A673 (cell line): ENCODE results near the gene TMEM131L. TPM values are rescaled to one million over a fixed set of nuclear protein-coding genes. Genes with fewer than 3 reads are reported as not detected.
A peak's percentile ranks its signal among the peaks of the same experiment; 100 is the strongest.

Source experiments
- BruUV-seq: library from RNA; stranded (reverse); fragments of 400-500 nt; replicated peaks from 2 replicates; lab custom pipeline; 2021; lab: Mats Ljungman, UMichigan
- CTCF ChIA-PET: fragments of 300-600 bp; sonication (Branson Sonifier 250); formaldehyde crosslinking; loops from one replicate; lab custom pipeline; 2022; ENCODE audit warnings: antibody characterized with exemption; lab: Charles Lee
- POLR2A ChIA-PET: fragments of 300-600 bp; sonication (Branson Sonifier 250); formaldehyde crosslinking; loops from one replicate; lab custom pipeline; 2022; ENCODE audit warnings: antibody characterized with exemption; ENCODE audit not compliant: low non-redundant PET; lab: Charles Lee
- DNase-seq: peaks from one replicate; pipeline ENCODE4 v3.0.0-alpha.2; 2015; ENCODE audit warnings: low spot score
- H3K27ac ChIP-seq: fragments of 200-600 bp; sonication (generic); 2 replicates; pipeline ENCODE4 v1.5.1; 2016; ENCODE audit warnings: mixed run types, low read depth, mild to moderate bottlenecking, mixed read lengths, antibody characterized with exemption, low read length; ENCODE audit not compliant: poor library complexity, severe bottlenecking
- H3K27me3 ChIP-seq: fragments of 200-600 bp; sonication (generic); replicated peaks from 2 replicates; pipeline ENCODE4 v1.6.1; 2017; ENCODE audit warnings: mixed run types, low read depth, mild to moderate bottlenecking, mixed read lengths, antibody characterized with exemption, low read length; ENCODE audit not compliant: insufficient read depth, poor library complexity
- H3K36me3 ChIP-seq: fragments of 200-600 bp; sonication (generic); 2 replicates; pipeline ENCODE4 v1.6.1; 2016; ENCODE audit warnings: mixed run types, mild to moderate bottlenecking, mixed read lengths, antibody characterized with exemption, low read length; ENCODE audit not compliant: insufficient read depth, poor library complexity, severe bottlenecking
- H3K4me1 ChIP-seq: fragments of 200-600 bp; sonication (generic); 2 replicates; pipeline ENCODE4 v1.6.1; 2017; ENCODE audit warnings: mixed run types, mild to moderate bottlenecking, mixed read lengths, antibody characterized with exemption, low read length; ENCODE audit not compliant: insufficient read depth, poor library complexity, severe bottlenecking
- H3K4me3 ChIP-seq: fragments of 200-600 bp; sonication (generic); 2 replicates; pipeline ENCODE4 v1.5.1; 2016; ENCODE audit warnings: low read depth, mixed run types, mild to moderate bottlenecking, mixed read lengths, low read length; ENCODE audit not compliant: poor library complexity, severe bottlenecking
- H3K9me3 ChIP-seq: fragments of 200-600 bp; sonication (generic); 2 replicates; pipeline ENCODE4 v1.6.1; 2016; ENCODE audit warnings: mixed run types, low read depth, mild to moderate bottlenecking, mixed read lengths, antibody characterized with exemption, low read length; ENCODE audit not compliant: poor library complexity, severe bottlenecking
- CTCF ChIP-seq: fragments of 300-800, 200-600 bp; sonication (generic); conservative IDR thresholded peaks from 2 replicates; pipeline ENCODE4 v1.5.1; 2017; ENCODE audit warnings: low read depth, mild to moderate bottlenecking, antibody characterized with exemption, low read length, moderate library complexity, mixed read lengths
- EZH2 ChIP-seq: fragments of 200-600 bp; sonication (generic); IDR thresholded peaks from 2 replicates; pipeline ENCODE4 v1.6.1; 2017; ENCODE audit warnings: borderline replicate concordance, low read depth, mild to moderate bottlenecking, mixed read lengths, antibody characterized with exemption, low read length; ENCODE audit not compliant: poor library complexity, severe bottlenecking
- intact Hi-C: fragments of 100-400 bp; cut with micrococcal nuclease; formaldehyde crosslinking; loops from one replicate; pipeline ENCODE4 v1.10.0; 2022; ENCODE audit not compliant: unreplicated experiment
- total RNA-seq: library from RNA; stranded (reverse); gene quantifications from 2 replicates; pipeline ENCODE4 v1.2.3, GENCODE V29; 2021

TMEM131L gene
- total RNA-seq, 1 experiment from 2014 or later, result 18.4 TPM

GRCh38 chr4:153481478-153481877 lies 15.3 kb downstream of the TMEM131L start:
- CTCF ChIA-PET, result no interaction called here
- BruUV-seq, result no TSS peak
- POLR2A ChIA-PET, result interaction anchor here (0.5 kb wide), 1 partner anchor 9 kb away, joined by 8 read pairs; no protein-coding TSS in a partner anchor
- Histone ChIP-seq H3K9me3 (no peaks in the 10 kb centered on the region), H3K27ac (no peak overlapping the region), H3K4me3 (no peak overlapping the region), H3K4me1 (peaks cover 25% of the 10 kb centered on the region), H3K36me3 (no peaks in the 10 kb centered on the region), H3K27me3 (no peaks in the 10 kb centered on the region)
- no peak for DNase-seq
- intact Hi-C loops, result no loop called here
- TF ChIP-seq EZH2 (no peak), CTCF (no peak)

GRCh38 chr4:153483432-153484418 lies 17.6 kb downstream of the TMEM131L start:
- Histone ChIP-seq H3K36me3 (no peaks in the 10 kb centered on the region), H3K9me3 (no peaks in the 10 kb centered on the region), H3K4me3 (no peak overlapping the region), H3K27ac (no peak overlapping the region), H3K4me1 (peaks cover 35% of the 10 kb centered on the region), H3K27me3 (no peaks in the 10 kb centered on the region)
- ChIA-PET CTCF (interaction anchor here (0.7 kb wide), 1 partner anchor 10 kb away, joined by 3 read pairs; no protein-coding TSS in a partner anchor), POLR2A (interaction anchor here (0.6 kb wide), 1 partner anchor 11 kb away, joined by 3 read pairs; no protein-coding TSS in a partner anchor)
- no peak for TF ChIP-seq EZH2
- no peak for TF ChIP-seq CTCF
- intact Hi-C loops, result no loop called here
- peak; percentile 20 for DNase-seq
- no TSS peak for BruUV-seq

- TF ChIP-seq CTCF, result no peak
- no peak for TF ChIP-seq EZH2
- Histone ChIP-seq H3K27ac (no peak overlapping the region), H3K27me3 (no peaks in the 10 kb centered on the region), H3K36me3 (no peaks in the 10 kb centered on the region), H3K4me1 (peaks cover 48% of the 10 kb centered on the region), H3K4me3 (no peak overlapping the region), H3K9me3 (no peaks in the 10 kb centered on the region)
- intact Hi-C loops, result no loop called here
- POLR2A ChIA-PET, result no interaction called here
- no TSS peak for BruUV-seq
- CTCF ChIA-PET, result no interaction called here
- DNase-seq, result no peak
Observed at GRCh38 chr4:153485359-153485758, 19.2 kb downstream of the TMEM131L start.
